DND-41 (cell line): ENCODE measurements around the gene TCF7L1.

Source experiments
- EZH2 ChIP-seq: IDR thresholded peaks from 3 replicates; pipeline ENCODE4 v1.6.1; 2012; ENCODE audit warnings: borderline replicate concordance, low read depth, mild to moderate bottlenecking, moderate library complexity, low read length, inconsistent platforms; ENCODE audit not compliant: severe bottlenecking
- TF ChIP-seq, protein P1 (sequence below): IDR thresholded peaks from 2 replicates; pipeline ENCODE4 v1.5.1; 2012; ENCODE audit warnings: borderline replicate concordance, low read length, moderate library complexity, mild to moderate bottlenecking; ENCODE audit not compliant: poor library complexity, severe bottlenecking; ENCODE audit errors: extremely low read depth

DNA sequence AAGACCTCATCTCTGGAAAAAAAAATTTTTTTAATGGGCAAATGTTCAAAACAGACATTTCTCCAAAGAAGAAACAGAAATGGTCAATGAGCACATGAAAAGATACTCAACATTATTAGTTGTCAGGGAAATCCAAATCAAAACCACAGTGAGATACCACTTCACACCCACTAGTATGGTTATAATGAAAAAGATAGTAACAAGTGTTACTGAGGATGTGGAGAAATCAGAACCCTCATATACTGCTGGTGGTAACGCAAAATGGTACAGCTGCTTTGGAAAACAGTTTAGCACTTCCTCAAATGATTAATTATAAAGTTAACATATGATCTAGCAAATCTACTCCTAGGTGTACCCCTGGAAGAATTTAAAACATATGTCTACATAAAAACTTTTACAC lies 29.0 kb upstream of the TCF7L1 start:
- no peak for TF ChIP-seq EZH2
- TF ChIP-seq, protein P1, sequence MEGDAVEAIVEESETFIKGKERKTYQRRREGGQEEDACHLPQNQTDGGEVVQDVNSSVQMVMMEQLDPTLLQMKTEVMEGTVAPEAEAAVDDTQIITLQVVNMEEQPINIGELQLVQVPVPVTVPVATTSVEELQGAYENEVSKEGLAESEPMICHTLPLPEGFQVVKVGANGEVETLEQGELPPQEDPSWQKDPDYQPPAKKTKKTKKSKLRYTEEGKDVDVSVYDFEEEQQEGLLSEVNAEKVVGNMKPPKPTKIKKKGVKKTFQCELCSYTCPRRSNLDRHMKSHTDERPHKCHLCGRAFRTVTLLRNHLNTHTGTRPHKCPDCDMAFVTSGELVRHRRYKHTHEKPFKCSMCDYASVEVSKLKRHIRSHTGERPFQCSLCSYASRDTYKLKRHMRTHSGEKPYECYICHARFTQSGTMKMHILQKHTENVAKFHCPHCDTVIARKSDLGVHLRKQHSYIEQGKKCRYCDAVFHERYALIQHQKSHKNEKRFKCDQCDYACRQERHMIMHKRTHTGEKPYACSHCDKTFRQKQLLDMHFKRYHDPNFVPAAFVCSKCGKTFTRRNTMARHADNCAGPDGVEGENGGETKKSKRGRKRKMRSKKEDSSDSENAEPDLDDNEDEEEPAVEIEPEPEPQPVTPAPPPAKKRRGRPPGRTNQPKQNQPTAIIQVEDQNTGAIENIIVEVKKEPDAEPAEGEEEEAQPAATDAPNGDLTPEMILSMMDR, result no peak
